Renal cortical epithelial cell (primary cell): ENCODE measurements around the gene CENPQ. TPM values are rescaled to one million over a fixed set of nuclear protein-coding genes. Genes with fewer than 3 reads are reported as not detected.

ENCODE experiments used
- DNase-seq: peaks from one replicate; pipeline ENCODE4 v3.0.0-alpha.2; 2011; ENCODE audit warnings: low read depth
- total RNA-seq: library from RNA; depleted of rRNA; stranded (reverse); fragments of >200 nt; gene quantifications from 2 replicates; pipeline ENCODE4 v1.2.3, GENCODE V29; 2014

Gene CENPQ
- total RNA-seq, 1 donor from 2014 or later: 5.0 TPM

DNA sequence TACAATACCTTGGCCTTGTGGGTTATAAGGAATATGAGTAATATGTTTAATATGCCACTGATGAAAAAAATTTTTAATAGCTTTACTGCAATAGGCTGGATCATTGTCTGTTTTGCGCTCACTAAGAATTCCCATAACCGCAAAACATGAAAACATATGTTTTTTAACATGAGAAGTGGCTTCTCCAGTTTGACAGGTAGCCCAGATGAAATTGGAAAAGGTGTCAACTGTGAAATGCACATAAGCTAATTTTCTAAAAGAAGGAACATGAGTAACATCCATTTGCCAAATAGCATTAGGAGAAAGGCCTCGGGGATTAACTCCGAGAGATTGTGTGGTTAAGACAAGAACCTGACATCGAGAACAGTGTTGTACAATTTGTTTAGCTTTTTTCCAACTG is 41.5 kb downstream of the CENPQ start:
- DNase-seq: no peak

DNA sequence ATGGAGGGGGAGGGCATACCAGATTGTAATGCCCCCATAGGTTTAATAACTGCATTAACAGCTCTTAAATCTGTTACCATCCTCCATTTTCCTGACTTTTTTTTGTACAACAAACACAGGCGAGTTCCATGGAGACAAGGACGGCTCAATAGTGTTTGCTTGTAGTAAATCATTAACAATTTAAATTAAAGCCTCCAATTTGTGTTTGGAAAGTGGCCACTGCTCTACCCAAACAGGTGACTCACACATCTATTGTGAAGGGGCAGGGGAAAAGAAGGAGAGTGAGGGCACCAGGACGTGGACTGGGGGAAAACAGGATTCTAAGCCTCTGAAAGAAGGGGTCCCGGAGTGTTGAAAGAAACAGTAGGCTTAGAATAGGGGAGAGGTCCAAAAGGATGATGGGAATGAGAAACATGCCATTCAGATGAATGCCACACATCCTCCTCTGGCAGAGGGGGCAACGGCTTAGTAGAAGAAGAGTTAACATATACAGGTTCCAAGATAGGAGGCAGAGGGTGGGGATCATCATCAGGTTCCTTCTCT is 43.5 kb downstream of the CENPQ start:
- peak; percentile 89 for DNase-seq

DNA sequence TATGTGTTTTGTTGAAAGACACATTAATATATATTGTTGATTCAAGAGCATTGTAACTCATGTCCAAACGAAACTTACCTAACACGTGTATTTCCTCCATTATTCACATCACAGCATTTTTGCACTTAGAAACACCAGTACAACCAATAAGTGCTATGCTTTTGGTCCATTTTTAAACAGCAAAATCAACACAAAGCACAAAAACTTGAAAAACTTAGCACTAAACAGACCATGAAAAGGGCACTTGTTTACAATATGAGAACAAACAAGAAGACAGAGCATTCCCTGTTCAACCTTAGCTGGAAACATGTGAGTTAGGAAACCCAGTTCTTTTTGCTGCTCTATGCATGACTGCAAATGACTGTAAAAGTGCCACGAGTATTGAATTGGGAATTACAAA is 46.2 kb downstream of the CENPQ start:
- DNase-seq: no peak

DNA sequence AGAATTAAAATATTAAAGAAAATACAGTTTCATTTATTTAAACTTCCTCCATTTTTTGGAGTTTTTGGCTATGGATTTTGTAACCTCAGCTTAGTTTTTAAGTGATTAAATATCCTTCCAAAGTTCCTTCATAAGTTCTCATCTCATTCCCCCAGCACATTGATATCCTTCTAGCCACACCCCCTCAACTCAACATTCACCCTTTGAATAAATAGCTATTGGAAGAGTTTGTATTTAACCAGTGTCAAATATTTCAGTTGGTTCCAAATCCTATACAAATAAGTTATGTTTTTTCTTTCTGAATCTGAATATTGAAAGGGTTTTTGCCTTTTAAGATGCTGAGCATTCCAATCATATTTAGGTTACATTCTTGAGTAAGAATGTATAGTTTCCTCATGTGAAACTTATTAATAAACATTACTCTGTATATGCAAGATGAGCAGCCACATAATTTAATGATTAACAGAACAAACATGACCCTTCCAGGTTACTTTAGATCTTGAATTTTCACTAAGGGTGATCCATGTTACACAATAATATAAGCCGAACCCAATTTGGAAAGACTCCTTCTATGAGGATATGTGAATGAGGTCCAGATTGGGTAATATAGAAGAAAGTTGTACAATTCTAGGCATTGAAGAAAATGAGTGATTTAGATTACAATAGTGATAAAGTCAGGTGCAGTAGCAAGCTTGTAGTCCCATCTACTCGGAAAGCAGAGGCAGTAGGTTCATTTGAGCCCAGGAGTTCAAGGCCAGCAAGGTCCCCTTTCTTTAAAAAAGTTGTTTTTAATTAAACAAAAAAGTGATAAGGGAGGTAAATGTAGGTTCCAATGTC is 50.2 kb downstream of the CENPQ start:
- DNase-seq: no peak

DNA sequence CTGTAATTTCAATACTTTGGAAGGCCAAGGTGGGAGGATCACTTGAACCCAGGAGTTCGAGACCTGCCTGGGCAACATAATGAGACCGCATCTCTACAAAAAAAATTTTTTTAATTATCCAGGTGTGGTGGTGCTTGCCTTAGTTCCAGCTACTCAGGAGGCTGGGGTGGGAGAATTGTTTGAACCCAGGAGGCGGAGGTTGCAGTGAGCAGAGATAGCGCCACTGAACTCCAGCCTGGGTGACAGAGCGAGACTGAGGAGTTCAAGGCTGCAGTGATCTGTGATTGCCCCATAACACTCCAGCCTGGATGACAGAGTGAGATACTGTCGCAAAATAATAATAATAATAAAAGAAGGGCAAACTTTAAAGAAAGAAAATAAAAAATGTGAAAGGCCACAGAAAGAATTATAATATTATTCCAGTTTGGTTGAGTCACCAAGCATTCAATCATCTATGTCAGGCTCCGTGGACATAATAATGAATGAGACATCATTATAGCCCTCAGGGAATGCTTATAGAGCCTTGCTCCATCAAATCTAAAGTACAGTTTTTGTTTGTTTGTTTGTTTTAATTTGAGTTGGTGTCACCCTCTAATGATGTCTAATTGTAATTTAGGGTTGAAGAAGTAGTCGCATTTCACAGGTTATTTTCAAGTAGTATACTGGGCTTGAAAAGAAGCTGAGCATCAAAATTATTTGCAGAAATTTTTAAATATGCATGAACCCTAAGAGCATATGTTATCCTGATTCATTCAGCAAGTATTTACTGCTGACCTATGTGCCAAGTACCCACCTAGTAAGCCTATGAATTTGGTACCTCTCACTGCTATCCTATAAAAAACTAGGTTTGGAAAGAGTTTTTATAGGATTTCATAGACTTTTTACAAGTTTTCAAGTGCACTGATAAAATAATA is 51.7 kb downstream of the CENPQ start:
- no peak for DNase-seq

DNA sequence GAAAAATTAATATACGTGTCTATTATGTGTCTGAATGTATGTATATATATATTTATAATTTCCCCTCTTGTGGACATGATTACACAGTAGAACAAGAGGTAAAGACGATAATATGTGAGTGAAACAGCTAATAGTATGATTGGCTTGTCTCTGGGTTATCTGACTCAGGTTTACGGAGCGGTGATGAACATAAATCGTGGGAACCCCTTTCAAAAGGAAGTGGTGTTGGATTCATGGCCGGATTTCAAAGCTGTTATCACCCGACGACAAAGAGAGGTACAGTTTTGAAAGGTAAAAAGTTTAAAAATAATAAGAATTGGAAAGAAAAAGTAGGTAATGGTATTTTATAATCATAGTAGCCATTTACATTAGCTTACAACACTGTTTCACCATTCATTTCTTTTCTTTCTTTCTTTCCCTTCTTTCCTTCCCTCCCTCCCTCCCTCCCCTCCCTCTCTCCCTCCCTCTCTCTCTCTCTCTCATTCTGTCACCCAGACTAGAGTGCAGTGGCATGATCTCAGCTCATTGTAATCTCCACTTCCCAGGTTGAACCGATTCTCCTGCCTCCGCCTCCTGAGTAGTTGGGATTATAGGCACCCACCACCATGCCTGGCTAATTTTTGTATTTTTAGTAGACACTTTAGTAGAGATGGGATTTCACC is 52.4 kb downstream of the CENPQ start:
- no peak for DNase-seq

DNA sequence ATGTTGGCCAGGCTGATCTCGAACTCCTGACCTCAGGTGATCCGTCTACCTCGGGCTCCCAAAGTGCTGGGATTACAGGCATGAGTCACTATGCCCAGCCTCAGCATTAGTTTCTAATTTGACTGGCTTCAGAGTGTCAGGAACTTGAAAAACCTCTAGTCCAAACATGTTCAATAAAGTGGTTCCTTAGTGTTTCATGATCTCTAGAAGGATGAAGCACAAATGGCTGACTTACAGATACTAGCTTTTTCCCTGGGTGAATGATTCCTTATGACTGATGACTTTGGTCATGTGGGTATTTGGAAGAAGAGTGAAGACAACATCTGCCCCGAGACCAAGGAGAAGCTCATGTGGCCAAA is 53.0 kb downstream of the CENPQ start:
- DNase-seq: no peak

DNA sequence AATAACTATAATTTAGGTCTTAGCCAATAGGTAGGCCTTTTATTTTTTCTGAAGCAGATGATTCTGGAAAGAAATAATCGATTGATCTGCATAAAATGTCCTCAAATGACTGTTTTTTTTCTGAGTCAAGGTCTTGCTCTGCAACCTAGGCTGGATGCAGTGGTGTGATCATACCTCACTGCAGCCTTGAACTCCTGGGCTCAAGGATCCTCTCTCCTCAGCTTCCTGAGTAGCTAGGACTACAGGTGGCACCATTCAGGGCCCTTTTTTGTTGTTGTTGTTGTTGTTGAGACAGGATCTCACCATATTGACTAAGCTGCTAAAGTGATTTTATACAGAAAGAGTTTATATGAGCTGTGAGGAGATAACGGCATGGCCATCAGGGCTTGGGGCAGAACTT is 54.7 kb downstream of the CENPQ start:
- DNase-seq: no peak

DNA sequence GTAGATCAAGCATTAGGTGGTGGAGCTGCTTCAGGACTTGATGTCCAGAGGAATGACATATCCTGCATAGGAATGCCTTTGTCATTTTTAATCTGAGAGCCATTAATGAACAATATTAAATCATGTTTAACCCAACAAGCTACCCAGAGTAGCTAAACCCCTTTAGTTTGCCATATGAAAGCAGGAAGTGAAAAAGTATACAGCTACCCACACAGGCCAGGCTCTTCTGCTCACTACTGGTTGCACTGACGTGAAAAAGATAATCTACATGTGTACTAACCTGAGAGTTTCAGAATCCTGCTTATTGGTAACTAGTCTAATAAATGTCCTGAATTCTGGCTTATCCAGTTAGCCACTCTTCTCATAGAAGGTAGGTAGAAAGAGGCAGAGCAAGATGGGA is 56.5 kb downstream of the CENPQ start:
- no peak for DNase-seq

DNA sequence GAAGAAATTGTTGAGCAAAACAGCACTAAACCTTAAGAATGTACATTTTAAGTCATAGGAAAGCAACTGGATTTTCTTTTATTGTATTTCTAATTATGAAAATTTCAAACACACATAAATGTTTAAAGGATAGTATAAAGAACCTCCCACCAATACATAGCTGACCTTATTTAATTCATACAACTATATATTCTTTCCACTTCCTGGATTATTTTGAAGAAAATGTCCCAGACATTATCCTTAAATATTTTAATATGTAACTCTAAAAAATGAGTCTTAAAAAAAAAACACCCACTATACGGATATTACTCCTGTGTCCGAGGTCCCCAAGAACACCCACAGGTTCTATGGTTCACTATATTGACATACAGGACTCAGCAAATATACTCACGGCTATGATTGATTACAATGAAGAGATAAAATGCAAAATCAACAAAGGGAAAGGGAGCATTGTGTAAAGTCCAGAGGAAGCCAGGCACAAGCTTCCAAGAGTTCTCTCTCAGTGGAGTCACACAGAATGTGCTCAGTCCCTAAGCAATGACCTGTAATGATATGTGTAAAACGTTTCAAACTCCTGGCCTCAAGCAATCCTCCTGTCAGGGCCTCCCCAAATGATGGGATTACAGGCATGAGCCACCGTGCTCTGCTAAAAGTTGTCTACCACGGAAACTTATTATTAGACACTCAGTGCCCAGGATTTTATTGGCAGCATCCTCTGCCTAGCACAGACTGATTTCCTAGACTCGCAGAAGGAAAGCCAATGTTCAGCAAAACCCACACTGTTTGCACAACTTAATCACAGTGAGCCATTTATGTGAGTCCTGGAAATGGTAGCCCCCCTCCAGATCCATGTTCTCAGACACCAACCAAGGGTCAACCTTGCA is 59.8 kb downstream of the CENPQ start:
- no peak for DNase-seq

DNA sequence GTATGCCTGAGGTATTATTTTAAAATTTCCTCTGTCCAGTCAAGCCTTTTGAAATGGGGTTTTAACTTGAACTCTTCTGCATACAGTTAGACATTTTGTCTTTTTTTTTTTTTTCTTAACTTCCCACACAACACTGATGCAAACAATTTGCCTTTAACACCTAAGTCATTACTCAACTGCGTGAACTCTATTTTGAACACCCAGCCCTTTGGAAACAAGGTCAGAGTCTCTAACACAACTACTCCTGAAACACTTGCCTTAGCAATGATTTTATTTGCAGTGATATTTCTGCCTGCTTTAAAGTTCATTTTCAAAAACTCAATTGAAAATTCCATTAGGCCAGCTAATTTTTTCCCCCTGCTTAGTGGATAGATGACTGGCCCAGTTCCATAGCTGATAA is 60.7 kb downstream of the CENPQ start:
- no peak for DNase-seq

DNA sequence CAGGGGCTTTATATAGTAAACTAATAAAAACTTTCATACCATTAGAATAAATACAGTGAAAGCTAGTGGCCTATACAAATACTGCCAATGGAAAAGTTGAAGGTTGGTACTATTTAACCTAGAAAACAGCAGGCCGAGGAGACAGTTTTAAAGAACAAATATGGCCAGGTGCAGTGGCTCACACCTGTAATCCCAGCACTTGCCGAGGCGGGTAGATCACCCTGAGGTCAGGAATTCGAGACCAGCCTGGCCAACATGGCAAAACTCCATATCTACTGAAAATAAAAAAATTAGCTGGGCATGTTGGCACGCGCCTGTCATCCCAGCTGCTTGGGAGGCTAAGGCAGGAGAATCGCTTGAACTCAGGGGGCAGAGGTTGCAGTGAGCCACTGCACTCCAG is 61.4 kb downstream of the CENPQ start:
- DNase-seq: no peak

DNA sequence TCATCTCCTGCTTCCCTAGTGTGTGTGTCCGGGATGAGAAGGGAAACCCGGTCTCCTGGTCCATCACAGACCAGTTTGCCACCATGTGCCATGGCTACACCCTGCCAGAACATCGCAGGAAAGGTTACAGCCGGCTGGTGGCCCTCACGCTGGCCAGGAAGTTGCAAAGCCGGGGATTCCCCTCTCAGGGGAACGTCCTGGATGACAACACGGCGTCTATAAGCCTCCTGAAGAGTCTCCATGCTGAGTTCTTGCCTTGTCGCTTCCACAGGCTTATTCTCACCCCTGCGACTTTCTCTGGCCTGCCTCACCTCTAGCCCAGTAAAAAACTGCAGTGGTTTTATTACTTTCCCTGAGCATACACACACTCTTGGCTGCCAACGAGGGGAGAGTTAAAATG is 63.4 kb downstream of the CENPQ start:
- no peak for DNase-seq

DNA sequence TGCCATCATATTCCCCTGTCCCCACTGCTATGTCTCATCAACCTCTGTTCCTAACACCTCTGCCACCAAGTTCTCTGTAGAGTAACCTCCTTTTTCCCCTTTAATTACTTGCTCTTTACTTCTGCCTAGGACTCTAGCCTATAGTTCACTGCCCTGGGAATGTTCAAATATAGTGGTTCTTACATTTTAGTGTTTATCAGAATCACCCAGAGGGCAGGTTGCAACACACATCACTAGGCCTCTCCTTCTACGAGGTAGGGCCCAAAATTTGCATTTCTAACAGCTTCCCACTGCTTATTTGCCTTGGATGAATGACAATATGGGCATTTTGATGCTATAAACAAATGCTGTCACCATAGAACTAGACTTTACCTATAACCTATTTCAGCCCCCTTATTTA is 64.2 kb downstream of the CENPQ start:
- DNase-seq: peak; percentile 68

DNA sequence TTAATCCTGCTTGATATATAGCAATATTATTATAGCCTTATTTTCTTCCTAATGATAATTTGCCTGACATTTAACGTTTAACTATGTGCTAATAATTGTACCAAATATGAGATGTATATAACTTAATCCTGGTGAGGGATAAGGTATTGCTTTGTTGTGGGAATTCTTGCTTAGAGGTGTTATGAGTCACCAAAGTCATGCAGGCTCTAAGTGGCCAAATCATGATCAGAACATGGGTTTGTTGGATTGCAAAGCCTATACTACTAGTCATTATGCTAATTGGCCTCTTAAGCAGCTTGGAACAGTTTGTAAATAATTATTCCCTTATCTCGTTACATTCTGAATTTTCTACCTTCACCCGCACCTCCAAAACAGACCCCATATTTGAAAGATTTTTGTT is 65.4 kb downstream of the CENPQ start:
- DNase-seq: peak; percentile 93

DNA sequence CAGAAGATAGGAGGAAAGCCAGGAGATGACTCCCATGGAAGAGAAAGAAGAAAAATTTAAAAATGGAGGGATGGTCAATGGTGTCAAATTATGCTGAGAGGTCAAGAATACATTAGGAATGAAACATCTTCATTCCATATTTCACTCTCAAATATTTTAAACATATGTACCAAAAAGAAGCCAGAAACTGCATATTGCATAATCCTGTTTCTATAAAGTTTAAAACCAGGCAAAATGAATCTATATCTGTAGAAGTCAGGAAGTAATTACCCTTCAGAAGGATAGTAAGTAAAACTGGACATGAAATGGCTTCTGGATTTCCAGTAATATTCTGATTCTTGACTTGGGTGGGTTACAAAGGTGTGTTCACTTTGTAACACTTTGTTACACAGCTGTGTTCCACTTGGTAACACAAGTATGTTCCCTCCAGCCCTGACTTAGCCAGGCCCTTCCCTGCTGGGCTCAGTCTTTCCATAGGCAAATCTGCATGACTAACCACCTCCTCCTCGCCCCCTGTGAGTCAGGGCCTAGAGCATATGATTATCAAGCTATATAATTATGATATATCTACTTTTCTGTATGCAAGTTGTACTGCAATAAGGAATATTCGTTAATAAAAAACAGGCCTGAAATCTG is 67.1 kb downstream of the CENPQ start:
- DNase-seq: no peak

DNA sequence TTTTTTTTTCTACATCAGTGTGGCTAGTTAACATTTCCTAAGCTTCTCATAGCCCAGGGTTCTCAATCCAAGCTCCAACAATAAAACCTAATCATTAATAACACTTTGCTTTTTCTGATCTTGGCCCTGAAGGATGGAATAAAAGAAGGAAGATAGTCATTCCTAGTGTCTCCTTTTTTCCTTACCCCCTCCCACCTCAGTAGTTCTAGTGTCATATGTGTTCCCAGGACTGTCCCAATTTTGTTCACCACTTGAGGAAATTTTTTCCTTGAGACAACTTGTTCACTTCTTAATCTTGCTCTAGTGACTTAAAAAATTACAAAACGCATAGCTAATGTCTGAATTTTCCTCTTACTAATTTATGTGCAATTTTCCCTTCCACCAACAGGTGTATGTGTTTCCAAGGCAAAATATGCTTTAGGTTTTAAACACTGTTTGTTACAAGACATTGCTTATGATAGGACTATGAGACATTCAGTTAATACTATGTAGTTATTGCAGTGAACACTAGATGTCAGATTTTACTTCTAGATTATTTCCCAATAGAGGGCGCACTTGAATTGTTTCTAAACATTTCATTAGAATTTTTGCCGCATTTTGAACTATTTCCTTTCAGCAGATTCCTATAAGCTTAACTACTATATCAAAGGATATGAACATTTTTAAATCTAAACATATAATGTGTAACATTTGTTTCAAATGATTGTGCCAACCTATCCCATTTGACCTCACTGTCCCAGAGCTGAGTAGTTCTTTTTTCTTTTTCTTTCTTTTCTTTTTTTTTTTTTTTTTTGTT is 68.8 kb downstream of the CENPQ start:
- DNase-seq: peak; percentile 79

DNA sequence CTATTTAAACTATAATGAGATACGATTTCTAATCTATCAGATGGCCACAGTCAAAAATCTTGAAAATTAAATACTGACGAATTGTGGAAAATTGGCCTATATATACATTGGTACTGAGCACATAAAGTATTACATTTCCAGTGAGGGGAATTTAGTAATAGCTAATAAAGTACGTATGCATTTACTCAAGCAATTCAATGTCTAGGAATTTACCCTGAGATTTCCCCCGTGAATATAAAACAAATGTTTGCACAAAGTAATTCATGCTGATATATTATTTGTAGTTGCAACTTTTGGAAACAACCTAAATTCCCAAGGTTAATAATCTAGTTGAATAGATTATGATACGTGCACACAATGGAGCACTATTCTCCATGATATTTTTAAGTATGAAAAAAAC is 72.6 kb downstream of the CENPQ start:
- no peak for DNase-seq

DNA sequence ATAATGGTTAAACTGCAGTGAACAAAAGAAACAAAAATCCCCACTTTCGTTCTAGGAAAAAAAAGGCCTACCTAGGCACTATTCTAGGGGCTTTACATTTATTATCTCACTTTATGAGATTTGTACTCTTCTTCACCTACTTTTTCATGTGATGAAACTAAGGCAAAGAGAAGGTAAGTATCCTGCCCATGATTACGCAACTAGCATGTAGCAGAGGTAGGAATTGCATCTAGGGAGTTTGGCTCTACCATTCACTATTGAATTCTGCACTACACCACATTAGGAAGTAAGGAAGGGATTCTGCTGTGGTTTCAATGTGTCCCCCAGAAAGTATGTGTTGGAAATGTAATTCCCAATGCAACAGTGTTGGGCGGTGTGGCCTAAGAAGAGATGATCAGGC is 75.9 kb downstream of the CENPQ start:
- DNase-seq: no peak

DNA sequence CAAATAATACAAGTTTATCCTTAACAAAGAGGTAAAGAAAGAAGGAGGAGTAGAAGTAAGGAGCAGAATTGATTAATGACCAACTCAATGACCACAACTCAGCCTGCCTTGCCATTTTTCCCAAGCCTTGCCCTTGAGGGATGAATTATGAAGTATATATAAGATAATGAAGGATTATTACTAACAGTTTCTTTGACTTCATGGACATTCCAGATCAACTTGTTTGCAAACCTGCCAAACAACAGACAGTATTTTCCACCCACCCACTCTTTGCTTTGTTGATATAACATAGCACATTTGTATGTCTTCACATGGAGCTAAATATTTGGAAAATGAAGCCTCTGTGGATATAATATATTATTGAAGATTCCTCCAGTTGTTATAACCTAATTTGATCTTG is 77.4 kb downstream of the CENPQ start:
- no peak for DNase-seq
